ENCODE measurements around the gene PCDH19. TPM values are rescaled to one million over a fixed set of nuclear protein-coding genes. Genes with fewer than 3 reads are reported as not detected.

Gene PCDH19
- total RNA-seq, 4 donors from 2014 or later: 2.0 to 5.2 (median 3.4) TPM

GRCh38 chrX:100413229-100413628 is 3.2 kb upstream of the PCDH19 start:
- H3K36me3 ChIP-seq: no peaks in the 10 kb centered on the region
- H3K9me3 ChIP-seq: no peaks in the 10 kb centered on the region
- H3K4me3 ChIP-seq: no peak overlapping the region
- H3K4me1 ChIP-seq: no peaks in the 10 kb centered on the region
- peaks cover 4 to 5% of the 10 kb centered on the region in 2 donors for H3K27me3 ChIP-seq
- intact Hi-C loops (cut with DNase I; ENCODE audit: low total_unique reads): no loop called here
- DNase-seq: no peak
- H3K27ac ChIP-seq: no peak overlapping the region
- TF ChIP-seq CTCF (IDR thresholded peaks at IDR 0.05): peak; percentile 41 to 55 (median 46)
- no peak for TF ChIP-seq POLR2A (IDR thresholded peaks at IDR 0.05)

GRCh38 chrX:100411802-100412715 is 2.0 kb upstream of the PCDH19 start:
- no peaks in the 10 kb centered on the region for H3K36me3 ChIP-seq
- peaks cover 4 to 5% of the 10 kb centered on the region in 2 donors for H3K27me3 ChIP-seq
- H3K9me3 ChIP-seq: no peaks in the 10 kb centered on the region
- H3K4me1 ChIP-seq: no peaks in the 10 kb centered on the region
- no peak overlapping the region for H3K27ac ChIP-seq
- TF ChIP-seq CTCF (IDR thresholded peaks at IDR 0.05): no peak
- no peak for TF ChIP-seq POLR2A (IDR thresholded peaks at IDR 0.05)
- H3K4me3 ChIP-seq: no peak overlapping the region
- DNase-seq: no peak
- intact Hi-C loops (cut with DNase I; ENCODE audit: low total_unique reads): no loop called here

GRCh38 chrX:100410901-100411801 is 1.1 kb upstream of the PCDH19 start:
- intact Hi-C loops (cut with DNase I; ENCODE audit: low total_unique reads): no loop called here
- Histone ChIP-seq H3K9me3 (no peaks in the 10 kb centered on the region), H3K4me3 (peak overlapping the region in 1 of 2 donors; percentile 7)

GRCh38 chrX:100408713-100409609 is 1.1 kb downstream of the PCDH19 start:
- Histone ChIP-seq H3K9me3 (no peaks in the 10 kb centered on the region), H3K4me1 (no peaks in the 10 kb centered on the region), H3K27me3 (peaks cover 5 to 10% of the 10 kb centered on the region in 2 donors), H3K27ac (no peak overlapping the region), H3K4me3 (peak overlapping the region; percentile 19 to 42), H3K36me3 (no peaks in the 10 kb centered on the region)
- intact Hi-C loops (cut with DNase I; ENCODE audit: low total_unique reads): no loop called here
- TF ChIP-seq POLR2A (IDR thresholded peaks at IDR 0.05) (no peak), CTCF (IDR thresholded peaks at IDR 0.05) (no peak)
- DNase-seq: no peak

More at GRCh38 chrX:100410901-100411801, 1.1 kb upstream of the PCDH19 start:
- Histone ChIP-seq H3K27me3 (peaks cover 5 to 10% of the 10 kb centered on the region in 2 donors), H3K4me1 (no peaks in the 10 kb centered on the region), H3K36me3 (no peaks in the 10 kb centered on the region), H3K27ac (no peak overlapping the region)
- TF ChIP-seq POLR2A (IDR thresholded peaks at IDR 0.05) (no peak), CTCF (IDR thresholded peaks at IDR 0.05) (no peak)
- DNase-seq: no peak

Measured in uterus (tissue), 4 donors.